ENCODE data around the gene PRSS33. TPM values are rescaled to one million over a fixed set of nuclear protein-coding genes. Genes with fewer than 3 reads are reported as not detected.

The PRSS33 gene
- total RNA-seq, 1 experiment from 2014 or later, result not detected

DNA sequence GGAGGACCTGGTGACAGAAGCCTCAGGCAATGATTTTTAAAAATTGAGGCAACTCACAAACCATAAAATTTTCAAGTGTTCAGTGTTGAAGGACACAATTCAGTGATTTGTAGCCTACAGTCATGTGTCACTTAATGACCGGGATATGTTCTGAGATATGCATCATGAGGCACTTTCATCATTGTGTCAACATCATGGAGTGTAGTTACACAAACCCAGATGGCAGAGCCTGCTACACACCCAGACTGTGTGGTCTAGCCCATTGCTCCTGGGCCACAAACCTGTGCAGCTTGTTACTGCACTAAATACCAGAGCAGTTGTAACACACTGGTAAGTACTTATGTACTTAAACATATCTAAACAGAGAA is 12.5 kb upstream of the PRSS33 start:
- no CpG with 5 or more reads among the region's 1 CpG for WGBS (ENCODE audit: extremely low coverage, insufficient read length, low lambda C conversion rate)
- DNase-seq, result no peak
- no peak overlapping the region for H2AFZ ChIP-seq (ENCODE audit: low read length)
- H2BK15ac ChIP-seq (ENCODE audit: low read depth, low read length), result no peak overlapping the region
- H2BK120ac ChIP-seq (ENCODE audit: low read depth, low read length, poor library complexity, severe bottlenecking), result no peak overlapping the region
- H2BK12ac ChIP-seq (ENCODE audit: insufficient read length, low read depth, low read length), result no peak overlapping the region
- H3K4me1 ChIP-seq (ENCODE audit: insufficient read depth, low read length), result no peaks in the 10 kb centered on the region
- no peaks in the 10 kb centered on the region for H3K23me2 ChIP-seq (ENCODE audit: insufficient read length, low read depth, low read length, poor library complexity, severe bottlenecking)
- H3K27ac ChIP-seq (ENCODE audit: insufficient read length, low read depth, low read length), result no peak overlapping the region
- H3K56ac ChIP-seq (ENCODE audit: insufficient read length, low read depth, low read length), result no peak overlapping the region
- no peaks in the 10 kb centered on the region for H3K79me2 ChIP-seq (ENCODE audit: insufficient read depth, low read length)
- no peak overlapping the region for H4K91ac ChIP-seq (ENCODE audit: insufficient read length, low read depth, low read length)
- no peak overlapping the region for H4K8ac ChIP-seq (replicated peaks; ENCODE audit: insufficient read length, low read depth, low read length)
- no peak overlapping the region for H3K27ac Mint-ChIP-seq
- no peaks in the 10 kb centered on the region for H3K79me1 ChIP-seq (ENCODE audit: insufficient read depth, low read depth, low read length, poor library complexity, severe bottlenecking)
- no peak overlapping the region for H2AK5ac ChIP-seq (ENCODE audit: insufficient read length, low read length)
- H3K23ac ChIP-seq (ENCODE audit: insufficient read length, low read depth, low read length), result no peak overlapping the region
- no peaks in the 10 kb centered on the region for H3K27me3 ChIP-seq (ENCODE audit: insufficient read depth, low read length)
- no peak overlapping the region for H3K9ac ChIP-seq (ENCODE audit: extremely low read depth, insufficient read length, low read length)
- H2BK20ac ChIP-seq (ENCODE audit: low read depth, low read length, poor library complexity, severe bottlenecking), result no peak overlapping the region
- no peak overlapping the region for H3K4me3 Mint-ChIP-seq
- H3K4me1 Mint-ChIP-seq, result peaks cover 5 to 8% of the 10 kb centered on the region in 2 experiments; a peak in 3 of 4 replicates
- TF ChIP-seq, protein P1, sequence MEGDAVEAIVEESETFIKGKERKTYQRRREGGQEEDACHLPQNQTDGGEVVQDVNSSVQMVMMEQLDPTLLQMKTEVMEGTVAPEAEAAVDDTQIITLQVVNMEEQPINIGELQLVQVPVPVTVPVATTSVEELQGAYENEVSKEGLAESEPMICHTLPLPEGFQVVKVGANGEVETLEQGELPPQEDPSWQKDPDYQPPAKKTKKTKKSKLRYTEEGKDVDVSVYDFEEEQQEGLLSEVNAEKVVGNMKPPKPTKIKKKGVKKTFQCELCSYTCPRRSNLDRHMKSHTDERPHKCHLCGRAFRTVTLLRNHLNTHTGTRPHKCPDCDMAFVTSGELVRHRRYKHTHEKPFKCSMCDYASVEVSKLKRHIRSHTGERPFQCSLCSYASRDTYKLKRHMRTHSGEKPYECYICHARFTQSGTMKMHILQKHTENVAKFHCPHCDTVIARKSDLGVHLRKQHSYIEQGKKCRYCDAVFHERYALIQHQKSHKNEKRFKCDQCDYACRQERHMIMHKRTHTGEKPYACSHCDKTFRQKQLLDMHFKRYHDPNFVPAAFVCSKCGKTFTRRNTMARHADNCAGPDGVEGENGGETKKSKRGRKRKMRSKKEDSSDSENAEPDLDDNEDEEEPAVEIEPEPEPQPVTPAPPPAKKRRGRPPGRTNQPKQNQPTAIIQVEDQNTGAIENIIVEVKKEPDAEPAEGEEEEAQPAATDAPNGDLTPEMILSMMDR (conservative IDR thresholded peaks at IDR 0.05), result no peak
- H3K9me3 ChIP-seq (ENCODE audit: control insufficient read depth, low read depth, low read length), result peaks cover 10% of the 10 kb centered on the region
- H3K9me3 Mint-ChIP-seq, result peaks cover 20 to 21% of the 10 kb centered on the region in 2 experiments
- H4K20me1 ChIP-seq (ENCODE audit: control insufficient read depth, insufficient read depth, insufficient read length), result no peaks in the 10 kb centered on the region
- no peak overlapping the region for H3K4ac ChIP-seq (ENCODE audit: low read depth, low read length)
- no peak overlapping the region for H3K18ac ChIP-seq (ENCODE audit: insufficient read length, low read depth, low read length)
- H2BK5ac ChIP-seq (ENCODE audit: insufficient read length, low read length), result no peak overlapping the region
- H3T11ph ChIP-seq (ENCODE audit: low read length), result no peak overlapping the region
- H3K36me3 Mint-ChIP-seq (ENCODE audit: insufficient read depth in 1 of 3, low read depth in 3 of 3), result peaks cover 0 to 4% (median 0%) of the 10 kb centered on the region in 3 experiments; a peak in 2 of 7 replicates
- H3K27me3 Mint-ChIP-seq (ENCODE audit: low read depth), result peaks cover 17% of the 10 kb centered on the region
- no peak overlapping the region for H3K14ac ChIP-seq (ENCODE audit: insufficient read depth, low read length)
- no peak overlapping the region for H3K4me2 ChIP-seq (ENCODE audit: insufficient read depth, insufficient read length, low read length)
- H4K5ac ChIP-seq (ENCODE audit: insufficient read length, low read depth, low read length), result no peak overlapping the region
